Heart left ventricle (tissue), 16 donors: ENCODE measurements around the gene LAMB3. TPM values are rescaled to one million over a fixed set of nuclear protein-coding genes. Genes with fewer than 3 reads are reported as not detected.

Source experiments
- ATAC-seq, 4 donors: fragments of 200-7000 bp; cut with Tn5 transposase; one replicate each; pipeline ENCODE4 v1.9.1; 2020 to 2022; ENCODE audit warnings: moderate library complexity in 4 of 4, mild to moderate bottlenecking in 3 of 4, moderate number of reproducible peaks in 1 of 4
- DNase-seq, 5 donors: peaks; one replicate each; pipeline ENCODE4 v3.0.0-alpha.2; 2020
- H3K27ac ChIP-seq, 12 donors: fragments of 200-600 bp; sonication (generic) in 4 of 12; one replicate each; pipeline versions ENCODE4 v1.5.0 to v1.8.0; 2016 to 2022; ENCODE audit warnings: mild to moderate bottlenecking in 2 of 12
- H3K27me3 ChIP-seq, 9 donors: fragments of 200-600 bp; sonication (generic) in 2 of 9; one replicate each; pipeline versions ENCODE4 v1.5.1 to v1.8.0; 2016 to 2022; ENCODE audit warnings: mild to moderate bottlenecking in 3 of 9
- H3K36me3 ChIP-seq, 9 donors: fragments of 200-600 bp; sonication (generic) in 2 of 9; one replicate each; pipeline versions ENCODE4 v1.5.0 to v1.8.0; 2018 to 2022; ENCODE audit warnings: mild to moderate bottlenecking in 2 of 9
- H3K4me1 ChIP-seq, 12 donors: fragments of 200-600 bp; sonication (generic) in 4 of 12; one replicate each; pipeline versions ENCODE4 v1.5.0 to v1.8.0; 2016 to 2022; ENCODE audit warnings: mild to moderate bottlenecking in 3 of 12
- H3K4me3 ChIP-seq, 12 donors: fragments of 200-600 bp; sonication (generic) in 4 of 12; one replicate each; pipeline versions ENCODE4 v1.5.0 to v1.8.0; 2017 to 2022; ENCODE audit warnings: mild to moderate bottlenecking in 9 of 12, moderate library complexity in 4 of 12
- H3K9me3 ChIP-seq, 12 donors: fragments of 200-600 bp; sonication (generic) in 4 of 12; one replicate each; pipeline versions ENCODE4 v1.5.0 to v1.8.0; 2016 to 2022; ENCODE audit warnings: mild to moderate bottlenecking in 1 of 12
- CTCF ChIP-seq, 12 donors: fragments of 200-600 bp; sonication (generic) in 4 of 12; IDR thresholded peaks; one replicate each; pipeline versions ENCODE4 v1.5.0 to v1.8.0; 2018 to 2022; ENCODE audit warnings: antibody characterized with exemption in 12 of 12, mild to moderate bottlenecking in 5 of 12
- POLR2A ChIP-seq, 2 donors: fragments of 450-650 bp; IDR thresholded peaks; one replicate each; pipeline ENCODE4 v1.6.1; 2017; ENCODE audit warnings: antibody characterized with exemption in 2 of 2, mild to moderate bottlenecking in 2 of 2, moderate library complexity in 2 of 2
- WGBS, 4 donors: extraction: QIAGEN DNeasy Blood & Tissue Kit in 2 of 4; methylation state at CpG; one replicate each; pipeline versions ENCODE4 v1.1.5 to v1.1.7; 2013 to 2018; 5-methylcytosine and 5-hydroxymethylcytosine counted together
- intact Hi-C, 10 donors: fragments of 100-400 bp; cut with DNase I; formaldehyde crosslinking; loops; one replicate each; pipeline versions ENCODE4 v1.11.1 to v1.14.2; 2022
- polyA plus RNA-seq, 2 donors: library from polyadenylated mRNA; stranded (reverse); fragments of 200-250 nt; gene quantifications; one replicate each; pipeline ENCODE4 v1.2.3, GENCODE V29; 2013
- total RNA-seq, 9 donors: library from RNA; depleted of rRNA in 2 of 9; stranded (reverse); fragments of >200 nt in 2 of 9; fragmentation: NEBNext Ultra II Directional in 3 of 9; extraction: Animal tissue kit (Norgen Biotek cat#: 25700) in 3 of 9; gene quantifications; one replicate each; pipeline versions ENCODE4 v1.1.0 to v1.2.4, GENCODE V29; 2016 to 2023
- donor health status: ischemic (EF 13 %, LVEDD 7.1; RV severe dilation, severe dysfunction).
- donor health status: healthy with polysubstance abuse.
- donor health status: DM: no; HTN: yes; CAD: no.
- donor health status: DM: no; HTN: no; CAD: no.
- donor health status: ischemic (EF 25% LVEDD 6.9; RV normal size, moderate dysfunction).
- donor health status: ischemic (EF 25% LVEDD 5.7; RV mildly dilated, moderate dysfunction).
- donor health status: healthy.
- donor health status: DM: yes; HTN: yes; CAD: no.
- donor health status: ischemic (EF 35%, LVEDD 5.7; RV mildly dilated, moderate dysfunction).
- donor health status: nonischemic (EF 11% LVEDD 7.7; RV severe dilation, severe dysfunction).
- donor health status: DM: yes; HTN: yes; CAD: no.
- donor health status: PGD.
- donor health status: ischemic (EF 29% LVEDD 5.4; RV normal size, mild dysfunction).
- donor health status: nonischemic (EF 23%, LVEDD 6.1; RV moderate dilation, normal function).

LAMB3 gene
- total and polyA plus RNA-seq, 11 donors, result 0.83 to 7.4 (median 3.6) TPM

DNA sequence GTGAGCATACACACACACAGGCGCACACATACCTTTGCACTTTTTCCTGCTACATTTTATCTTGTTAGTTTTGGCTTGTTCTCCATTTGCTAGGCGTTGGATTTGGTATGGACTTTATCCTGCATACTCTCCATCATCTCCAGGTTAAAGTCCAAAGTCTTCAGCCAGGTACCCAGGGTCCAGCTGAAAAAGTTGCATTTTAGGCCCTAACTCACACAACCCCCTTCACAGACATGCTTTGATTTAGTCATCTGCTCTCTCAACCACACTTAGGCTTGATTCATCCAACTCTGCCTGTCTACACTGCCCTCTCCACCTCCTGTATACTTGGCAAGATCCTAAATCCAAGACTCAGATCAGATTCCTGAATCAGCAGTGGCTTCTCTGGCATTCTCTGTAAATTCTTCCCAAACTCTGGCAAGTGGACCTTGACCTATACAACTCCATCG, 10.7 kb upstream of the LAMB3 start:
- DNase-seq (no peak), ATAC-seq (no peak)
- 93 to 97% (median 95%) methylated on average over 3 of the region's 3 CpGs for WGBS, 4 donors
- no peaks in the 10 kb centered on the region for H3K36me3 ChIP-seq
- H3K9me3 ChIP-seq, result no peaks in the 10 kb centered on the region
- no peaks in the 10 kb centered on the region for H3K27me3 ChIP-seq
- intact Hi-C loops, result no loop called here
- peaks cover 0 to 14% (median 0%) of the 10 kb centered on the region in 12 donors for H3K4me1 ChIP-seq
- no peak overlapping the region for H3K4me3 ChIP-seq
- TF ChIP-seq POLR2A (IDR thresholded peaks at IDR 0.05), result no peak
- TF ChIP-seq CTCF (IDR thresholded peaks at IDR 0.05), result no peak
- H3K27ac ChIP-seq, result no peak overlapping the region

DNA sequence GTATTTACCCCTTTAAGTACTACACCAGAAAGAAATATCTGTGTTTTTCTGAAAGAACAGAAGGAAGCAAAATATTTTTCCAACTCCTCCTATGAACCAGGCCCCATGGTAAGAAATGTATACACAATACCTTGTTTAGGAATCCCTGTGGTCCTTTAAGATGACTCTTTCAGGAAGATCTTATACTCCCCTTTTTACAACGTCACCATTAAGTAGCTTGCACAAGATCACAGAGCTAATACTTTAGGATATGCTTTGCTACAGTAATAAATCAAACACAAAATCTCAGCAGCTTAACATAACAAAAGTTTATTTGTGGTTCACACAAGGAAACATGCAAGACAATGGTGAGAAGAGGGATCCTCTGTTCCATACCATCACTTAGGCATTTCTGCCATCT, 8.8 kb upstream of the LAMB3 start:
- 82 to 93% (median 86%) methylated on average over 1 of the region's 1 CpG for WGBS, 4 donors

DNA sequence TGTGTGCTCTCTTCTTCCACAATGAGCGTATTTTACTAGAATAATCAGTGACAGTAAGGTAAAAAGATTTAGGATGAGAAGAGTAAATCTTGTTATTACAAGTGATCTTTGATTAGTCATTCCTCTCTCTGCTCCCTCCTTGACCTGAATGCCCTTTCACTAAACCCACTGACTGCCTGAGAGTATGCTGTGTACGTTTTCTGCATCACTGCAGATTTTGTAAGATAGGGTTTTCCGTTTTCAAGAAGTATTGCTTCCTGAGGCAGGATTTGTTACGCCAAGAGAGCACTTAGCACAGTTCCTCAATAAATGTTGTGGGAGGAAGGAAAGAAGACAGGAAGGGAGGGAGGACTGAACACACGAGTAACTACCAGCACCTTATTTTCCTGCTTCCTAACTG, 7.7 kb upstream of the LAMB3 start:
- Histone ChIP-seq H3K27me3 (no peaks in the 10 kb centered on the region), H3K27ac (no peak overlapping the region), H3K4me1 (peaks cover 0 to 17% (median 0%) of the 10 kb centered on the region in 12 donors), H3K4me3 (no peak overlapping the region), H3K9me3 (no peaks in the 10 kb centered on the region), H3K36me3 (no peaks in the 10 kb centered on the region)
- TF ChIP-seq POLR2A (IDR thresholded peaks at IDR 0.05), result no peak
- no peak for TF ChIP-seq CTCF (IDR thresholded peaks at IDR 0.05)
- ATAC-seq (peak in 3 of 4 donors; percentile 20 to 61 (median 57)), DNase-seq (no peak)
- intact Hi-C loops, result no loop called here
- WGBS, 4 donors, result 57 to 62% (median 60%) methylated on average over 5 of the region's 5 CpGs

More for the DNA sequence above, 8.8 kb upstream of the LAMB3 start:
- no peak overlapping the region for H3K4me3 ChIP-seq
- TF ChIP-seq CTCF (IDR thresholded peaks at IDR 0.05) (no peak), POLR2A (IDR thresholded peaks at IDR 0.05) (no peak)
- H3K9me3 ChIP-seq, result no peaks in the 10 kb centered on the region
- no peaks in the 10 kb centered on the region for H3K27me3 ChIP-seq
- ATAC-seq (no peak), DNase-seq (no peak)
- intact Hi-C loops, result no loop called here
- no peak overlapping the region for H3K27ac ChIP-seq
- H3K36me3 ChIP-seq, result no peaks in the 10 kb centered on the region
- H3K4me1 ChIP-seq, result peaks cover 0 to 17% (median 0%) of the 10 kb centered on the region in 12 donors

- Histone ChIP-seq H3K4me3 (no peak overlapping the region), H3K9me3 (no peaks in the 10 kb centered on the region), H3K36me3 (no peaks in the 10 kb centered on the region), H3K4me1 (peaks cover 0 to 25% (median 11%) of the 10 kb centered on the region in 12 donors), H3K27me3 (no peaks in the 10 kb centered on the region), H3K27ac (no peak overlapping the region)
- intact Hi-C loops, result no loop called here
- TF ChIP-seq CTCF (IDR thresholded peaks at IDR 0.05), result no peak
- no peak for TF ChIP-seq POLR2A (IDR thresholded peaks at IDR 0.05)
- WGBS, 4 donors, result 64 to 97% (median 85%) methylated on average over 5 of the region's 5 CpGs
- ATAC-seq, result no peak
- no peak for DNase-seq
Measured at GRCh38 chr1:209657918-209658317, 5.7 kb upstream of the LAMB3 start.
